ENCODE data around the gene ATF3.

ATF3 gene

GRCh38 chr1:212595787-212596714 is 12.5 kb upstream of the ATF3 start (continued):
- TF ChIP-seq TSHZ1 (tag by site-specific recombination; IDR thresholded peaks at IDR 0.05; ENCODE audit: borderline replicate concordance) = peak; percentile 91
- TF ChIP-seq INSM2 (tag by site-specific recombination; IDR thresholded peaks at IDR 0.05) = peak; percentile 89
- TF ChIP-seq SP7 (tag by site-specific recombination; IDR thresholded peaks at IDR 0.05) = peak; percentile 99
- TF ChIP-seq ZNF510 (tag by site-specific recombination; IDR thresholded peaks at IDR 0.05; ENCODE audit: insufficient replicate concordance) = no peak
- no peak for TF ChIP-seq ZFP3 (tag by site-specific recombination; IDR thresholded peaks at IDR 0.05; ENCODE audit: low read depth)
- TF ChIP-seq KLF7 (tag by site-specific recombination; IDR thresholded peaks at IDR 0.05; ENCODE audit: borderline replicate concordance) = no peak
- peak; percentile 32; the same call in 1 of the 2 replicates for TF ChIP-seq ZNF449 (tag by site-specific recombination; IDR thresholded peaks at IDR 0.05)
- no peak for TF ChIP-seq ZNF266 (tag by site-specific recombination; IDR thresholded peaks at IDR 0.05; ENCODE audit: low read depth)
- no peak for TF ChIP-seq ZNF776 (tag by site-specific recombination; IDR thresholded peaks at IDR 0.05; ENCODE audit: borderline replicate concordance)
- no peak for TF ChIP-seq SETDB1 (IDR thresholded peaks at IDR 0.05; ENCODE audit: insufficient read length, low read length)
- peak; percentile 77 for TF ChIP-seq ZNF398 (tag by site-specific recombination; IDR thresholded peaks at IDR 0.05)
- TF ChIP-seq ZNF768 (tag by site-specific recombination; IDR thresholded peaks at IDR 0.05) = no peak
- no peak for TF ChIP-seq ZNF704 (tag by site-specific recombination; IDR thresholded peaks at IDR 0.05)
- TF ChIP-seq ZNF501 (tag by site-specific recombination; IDR thresholded peaks at IDR 0.05) = 0 out of 2 replicates have a peak, but pooled peaks have one; percentile 48
- TF ChIP-seq SP3 (tag by site-specific recombination; IDR thresholded peaks at IDR 0.05) = peak; percentile 77
- no peak for TF ChIP-seq ZNF157 (tag by site-specific recombination; IDR thresholded peaks at IDR 0.05)
- peak; percentile 79 for TF ChIP-seq PRDM10 (tag by site-specific recombination; IDR thresholded peaks at IDR 0.05)
- no peak for TF ChIP-seq ZNF19 (tag by site-specific recombination; IDR thresholded peaks at IDR 0.05; ENCODE audit: low read depth)
- TF ChIP-seq HOXD13 (CRISPR knock-in tag; IDR thresholded peaks at IDR 0.05; ENCODE audit: borderline replicate concordance) = peak; percentile 92
- no peak for TF ChIP-seq ZNF23 (tag by site-specific recombination; IDR thresholded peaks at IDR 0.05; ENCODE audit: borderline replicate concordance)
- TF ChIP-seq ZBTB7A (tag by site-specific recombination; IDR thresholded peaks at IDR 0.05; ENCODE audit: low read depth) = no peak
- no peak for TF ChIP-seq ZNF624 (tag by site-specific recombination; IDR thresholded peaks at IDR 0.05)
- peak; percentile 78 for TF ChIP-seq ZXDB (tag by site-specific recombination; IDR thresholded peaks at IDR 0.05)
- TF ChIP-seq GLI2 (tag by site-specific recombination; IDR thresholded peaks at IDR 0.05; ENCODE audit: borderline replicate concordance, low read depth) = peak; percentile 86
- TF ChIP-seq PRDM1 (tag by site-specific recombination; IDR thresholded peaks at IDR 0.05) = peak; percentile 89

Measured in HEK293 (cell line).